K562 (cell line): Measurements from ENCODE around the gene MRPL30. TPM values are rescaled to one million over a fixed set of nuclear protein-coding genes. Genes with fewer than 3 reads are reported as not detected.

Source experiments
- ATAC-seq: fragments of 200-7000 bp; cut with Tn5 transposase; 3 replicates; pipeline ENCODE4 v1.9.1; 2020; ENCODE audit warnings: moderate library complexity
- BruUV-seq: library from RNA; stranded (reverse); fragments of 400-500 nt; replicated peaks from 2 replicates; lab custom pipeline; 2021; lab: Mats Ljungman, UMichigan
- CTCF ChIA-PET: fragments of 300-600 bp; formaldehyde crosslinking; extraction: SDS; loops from one replicate; lab custom pipeline; 2021; ENCODE audit warnings: low intra/inter-chr PET ratio; lab: Yijun Ruan, JAX
- POLR2A ChIA-PET: fragments of 300-600, 350-650 bp; sonication (Branson Sonifier 250); formaldehyde crosslinking; extraction: SDS; loops from one replicate; lab custom pipeline; 2021; ENCODE audit warnings: antibody characterized with exemption, inconsistent platforms; lab: Yijun Ruan, JAX
- DNase-seq, 4 experiments: peaks; one replicate each; pipeline versions ENCODE4 v3.0.0 to v3.0.0-alpha.2; 2011 to 2018; ENCODE audit warnings: low spot score in 3 of 4, mixed read lengths in 3 of 4; ENCODE audit errors: extremely low read depth in 1 of 4
- FAIRE-seq: peaks from 2 replicates; lab custom pipeline; 2011; peaks lifted over from hg19 to GRCh38; lab: Jason Lieb, UNC
- H2AFZ ChIP-seq: 2 replicates; pipeline ENCODE4 v1.6.0; 2011; ENCODE audit warnings: low read depth, low read length, control low read depth, inconsistent platforms
- H3K27ac ChIP-seq: fragments of 200-600 bp; 3 replicates; pipeline ENCODE4 v1.8.0; 2011; ENCODE audit warnings: low read depth, mild to moderate bottlenecking, control low read depth, inconsistent platforms, low read length, moderate library complexity, mixed read lengths; ENCODE audit errors: extremely low read depth
- H3K27me3 ChIP-seq, 2 experiments: fragments of 300-600 bp in 1 of 2; 2 replicates in 1 of 2; 3 replicates in 1 of 2; pipeline versions ENCODE4 v1.6.0 to v1.8.0; 2011; ENCODE audit warnings: inconsistent platforms in 2 of 2, low read length in 2 of 2, mild to moderate bottlenecking in 1 of 2, mixed read lengths in 1 of 2, moderate library complexity in 1 of 2; ENCODE audit not compliant: control insufficient read depth in 2 of 2, insufficient read depth in 2 of 2
- H3K36me3 ChIP-seq: fragments of 300-600 bp; 3 replicates; pipeline ENCODE4 v1.8.0; 2011; ENCODE audit warnings: mild to moderate bottlenecking, low read length, inconsistent platforms; ENCODE audit not compliant: control insufficient read depth, insufficient read depth
- H3K4me1 ChIP-seq, 2 experiments: fragments of 200-600 bp in 1 of 2; replicated peaks in 1 of 2; 2 replicates in 1 of 2; 3 replicates in 1 of 2; pipeline versions ENCODE4 v1.5.1 to v1.8.0; 2011; ENCODE audit warnings: inconsistent platforms in 2 of 2, low read length in 2 of 2, mild to moderate bottlenecking in 1 of 2, mixed read lengths in 1 of 2, moderate library complexity in 1 of 2; ENCODE audit not compliant: control insufficient read depth in 2 of 2, insufficient read depth in 2 of 2
- H3K4me2 ChIP-seq: 2 replicates; pipeline ENCODE4 v1.6.1; 2011; ENCODE audit warnings: low read length, control low read depth, inconsistent platforms, mixed read lengths; ENCODE audit not compliant: insufficient read depth
- H3K4me3 ChIP-seq: fragments of 200-600 bp; sonication (generic), shearing (Covaris generic); 2 replicates; pipeline ENCODE4 v1.5.1; 2016; ENCODE audit warnings: control low read depth, inconsistent platforms
- H3K79me2 ChIP-seq: fragments of 200-600 bp; 3 replicates; pipeline ENCODE4 v1.8.0; 2011; ENCODE audit warnings: low read length, inconsistent platforms; ENCODE audit not compliant: control insufficient read depth, insufficient read depth
- H3K9ac ChIP-seq, 2 experiments: 2 replicates each; pipeline versions ENCODE4 v1.6.0 to v1.6.1; 2011; ENCODE audit warnings: low read depth in 2 of 2, low read length in 2 of 2, control low read depth in 1 of 2, inconsistent platforms in 1 of 2, mild to moderate bottlenecking in 1 of 2, mixed read lengths in 1 of 2; ENCODE audit not compliant: insufficient read depth in 1 of 2
- H3K9me1 ChIP-seq: one replicate; pipeline ENCODE4 v1.6.0; 2011; ENCODE audit warnings: inconsistent platforms, mild to moderate bottlenecking, low read length, moderate library complexity; ENCODE audit not compliant: control insufficient read depth, insufficient read depth
- H3K9me3 ChIP-seq: replicated peaks from 2 replicates; pipeline ENCODE4 v1.5.1; 2011; ENCODE audit warnings: low read depth, low read length, inconsistent platforms; ENCODE audit not compliant: control insufficient read depth, insufficient read depth
- H4K20me1 ChIP-seq: replicated peaks from 2 replicates; pipeline ENCODE4 v1.6.1; 2011; ENCODE audit warnings: low read length, inconsistent platforms, mixed read lengths; ENCODE audit not compliant: control insufficient read depth, insufficient read depth
- BCOR ChIP-seq: fragments of 450-650 bp; IDR thresholded peaks from 2 replicates; pipeline ENCODE4 v1.6.1; 2016
- ELK1 ChIP-seq: sonication (generic); formaldehyde crosslinking; IDR thresholded peaks from 2 replicates; pipeline ENCODE4 v1.8.1; 2022; ENCODE audit warnings: missing genetic modification reagents
- KHSRP ChIP-seq: fragments of 450-650 bp; IDR thresholded peaks from 2 replicates; pipeline ENCODE4 v1.6.1; 2017
- MAFK ChIP-seq: IDR thresholded peaks from 2 replicates; pipeline ENCODE4 v1.6.1; 2011; ENCODE audit warnings: low read length, improper control_type of control experiment
- NR2F6 ChIP-seq: fragments of 450-650 bp; formaldehyde crosslinking; IDR thresholded peaks from 2 replicates; pipeline ENCODE4 v1.4.0; 2020; ENCODE audit warnings: mild to moderate bottlenecking
- RBM34 ChIP-seq: fragments of 200-400 bp; formaldehyde crosslinking; IDR thresholded peaks from 2 replicates; pipeline ENCODE4 v1.6.1; 2018; ENCODE audit warnings: low read length, borderline replicate concordance; ENCODE audit not compliant: insufficient read depth
- RFX5 ChIP-seq: IDR thresholded peaks from 2 replicates; pipeline ENCODE4 v1.6.1; 2011; ENCODE audit warnings: low read depth, mild to moderate bottlenecking, improper control_type of control experiment, low read length
- SMARCC2 ChIP-seq: fragments of 450-650 bp; IDR thresholded peaks from 2 replicates; pipeline ENCODE4 v1.6.1; 2017; ENCODE audit warnings: antibody characterized with exemption, moderate library complexity, mild to moderate bottlenecking, low read depth
- TCFL5 ChIP-seq: fragments of 250-450 bp; sonication (Bioruptor Pico); conservative IDR thresholded peaks from 2 replicates; pipeline ENCODE4 v1.6.1; 2021; ENCODE audit warnings: mild to moderate bottlenecking, moderate library complexity, matching md5 sums
- XRCC5 ChIP-seq: fragments of 200-400 bp; formaldehyde crosslinking; IDR thresholded peaks from 2 replicates; pipeline ENCODE4 v1.6.1; 2017; ENCODE audit warnings: low read depth, mild to moderate bottlenecking, low read length
- ZNF407 ChIP-seq: fragments of 450-650 bp; IDR thresholded peaks from 2 replicates; pipeline ENCODE4 v1.6.1; 2016; ENCODE audit warnings: low read depth
- WGBS: fragments of 100-300 bp; shearing (Covaris generic); methylation state at CpG from one replicate; pipeline ENCODE4 v1.1.6; 2016; ENCODE audit warnings: low coverage, mixed read lengths; ENCODE audit not compliant: insufficient coverage; ENCODE audit errors: missing lambda C conversion rate; 5-methylcytosine and 5-hydroxymethylcytosine counted together
- in situ Hi-C: fragments of 300-500 bp; cut with MboI; formaldehyde crosslinking; loops from 4 replicates; pipeline ENCODE4 v1.15.0; 2018; ENCODE audit warnings: inconsistent platforms, mixed read lengths
- intact Hi-C: fragments of 100-400 bp; cut with micrococcal nuclease; formaldehyde crosslinking; loops from 2 replicates; pipeline ENCODE4 v1.14.2; 2022
- polyA plus RNA-seq, 8 experiments: library from polyadenylated mRNA; depleted of rRNA in 4 of 8; stranded (reverse) in 5 of 8; unstranded in 3 of 8; fragments of >200 nt; fragmentation: Nextera tagmentation in 2 of 8; fragmentation: Illumina TruSeq in 1 of 8; extraction: Ambion mirVana in 2 of 8; extraction: Trizol in 1 of 8; gene quantifications; 2 replicates each; pipeline versions ENCODE4 v1.2.1 to v1.2.3, GENCODE V29; 2011 to 2014; ENCODE audit warnings: inconsistent platforms in 1 of 8, missing spikeins in 1 of 8
- total RNA-seq, 7 experiments: library from RNA; depleted of rRNA in 6 of 7; stranded (reverse); fragments of >200 nt in 6 of 7; fragmentation: Illumina TruSeq in 2 of 7; extraction: Trizol in 2 of 7; gene quantifications; 2 replicates each; pipeline versions ENCODE4 v1.2.1 to v1.2.3, GENCODE V29; 2011 to 2021; ENCODE audit warnings: low replicate concordance in 1 of 7

MRPL30 gene
- total and polyA plus RNA-seq, 9 of the 15 experiments (the other 6 are each of a cell fraction or from before 2014, with no cell fraction given) = 63.3 to 130 (median 87.0) TPM

- in situ Hi-C loops = no loop called here
- no TSS peak for BruUV-seq
- H3K9me3 ChIP-seq = no peaks in the 10 kb centered on the region
- CTCF ChIA-PET = no interaction called here
- DNase-seq (peak; percentile 91 to 93 (median 92)), ATAC-seq (peak; percentile 98), FAIRE-seq (peak; percentile 75)
- peak within 1 kb of the TSS; percentile 99 for H3K4me3 ChIP-seq
- peak within 1 kb of the TSS; percentile 99 for H3K4me2 ChIP-seq
- H3K9me1 ChIP-seq = no peaks in the 10 kb centered on the region
- peak within 1 kb of the TSS; percentile 52; the same call in 1 of the 3 replicates for H3K27ac ChIP-seq
- intact Hi-C loops = no loop called here
- H3K36me3 ChIP-seq = no peaks in the 10 kb centered on the region
- no peaks in the 10 kb centered on the region for H3K79me2 ChIP-seq
- H3K27me3 ChIP-seq = no peaks in the 10 kb centered on the region
- POLR2A ChIA-PET = interaction anchor here (0.8 to 1.7 kb wide), 4 partner anchors 12 to 27 kb away, joined by 3 to 8 read pairs (median 4); partner anchors contain the start of genes LIPT1 and TSGA10
- under 1% methylated on average over 56 of the region's 84 CpGs for WGBS
- peaks cover 0 to 17% of the 10 kb centered on the region in 2 experiments; a peak in 2 of 5 replicates for H3K4me1 ChIP-seq
- H3K9ac ChIP-seq = peak within 1 kb of the TSS; percentile 42 to 93; a peak in 3 of 4 replicates
- H4K20me1 ChIP-seq = no peaks in the 10 kb centered on the region
- H2AFZ ChIP-seq = peak within 1 kb of the TSS; percentile 100
- TF ChIP-seq RFX5 (no peak), ZNF407 (no peak), XRCC5 (no peak), MAFK (no peak), RBM34 (no peak), KHSRP (no peak), BCOR (no peak), NR2F6 (CRISPR knock-in tag) (no peak), SMARCC2 (no peak), TCFL5 (CRISPR knock-in tag) (no peak), ELK1 (CRISPR knock-in tag) (no peak)
Measured at GRCh38 chr2:99141110-99142108, 39.6 kb upstream of the MRPL30 start, which contains the start of gene C2orf15. C2orf15 (plus strand) TSS chr2:99141707; CDS start chr2:99150559, 8,852 bp downstream.
